Hypothalamus (tissue), 51 donors: ENCODE measurements around the gene LGI1.

ENCODE experiments used
- DNase-seq, 51 donors: peaks; one replicate each; lab custom pipeline; 2025; lab: John Stamatoyannopoulos, UW

The LGI1 gene

GRCh38 chr10:93754761-93755160 lies 3.0 kb upstream of the LGI1 start:
- no peak for DNase-seq

- no peak for DNase-seq
Observed at GRCh38 chr10:93755443-93756116, 2.2 kb upstream of the LGI1 start.

- DNase-seq, result no peak
Observed at GRCh38 chr10:93756118-93756517, 1.6 kb upstream of the LGI1 start.

- DNase-seq, result peak in 24 of 51 donors; percentile 15 to 68 (median 40)
Observed at GRCh38 chr10:93757136-93757535, 600 bp upstream of the LGI1 start.

- DNase-seq, result no peak
Observed at GRCh38 chr10:93758508-93758885, 761 bp downstream of the LGI1 start.

GRCh38 chr10:93758891-93759410 lies 1.2 kb downstream of the LGI1 start:
- no peak for DNase-seq

GRCh38 chr10:93760490-93760889 lies 2.8 kb downstream of the LGI1 start:
- DNase-seq, result no peak

- peak in 4 of 51 donors; percentile 13 to 20 (median 16) for DNase-seq
Observed at GRCh38 chr10:93762979-93763391, 5.2 kb downstream of the LGI1 start.

- peak in 7 of 51 donors; percentile 15 to 44 (median 21) for DNase-seq
Observed at GRCh38 chr10:93766918-93767317, 9.2 kb downstream of the LGI1 start.

GRCh38 chr10:93767724-93768399 lies 10.1 kb downstream of the LGI1 start:
- DNase-seq, result no peak

- DNase-seq, result no peak
Observed at GRCh38 chr10:93768892-93769291, 11.2 kb downstream of the LGI1 start.

- no peak for DNase-seq
Observed at GRCh38 chr10:93771354-93771753, 13.6 kb downstream of the LGI1 start.

GRCh38 chr10:93773120-93773519 lies 15.4 kb downstream of the LGI1 start:
- no peak for DNase-seq

- DNase-seq, result peak in 1 of 51 donors; percentile 10
Observed at GRCh38 chr10:93773705-93774104, 16.0 kb downstream of the LGI1 start.

GRCh38 chr10:93775356-93775755 lies 17.6 kb downstream of the LGI1 start:
- DNase-seq, result no peak

- no peak for DNase-seq
Observed at GRCh38 chr10:93777092-93777491, 19.4 kb downstream of the LGI1 start.

GRCh38 chr10:93784059-93784458 lies 26.3 kb downstream of the LGI1 start:
- no peak for DNase-seq

- no peak for DNase-seq
Observed at GRCh38 chr10:93788413-93789208, 30.9 kb downstream of the LGI1 start.

GRCh38 chr10:93790439-93790838 lies 32.7 kb downstream of the LGI1 start:
- peak in 1 of 51 donors; percentile 7 for DNase-seq

GRCh38 chr10:93796167-93796566 lies 38.4 kb downstream of the LGI1 start:
- no peak for DNase-seq

- no peak for DNase-seq
Observed at GRCh38 chr10:93797825-93798224, 40.1 kb downstream of the LGI1 start.
